Stimulated activated CD4-positive, alpha-beta T cell treated with anti-CD3 and anti-CD28 coated beads, TNF-alpha, amount 100 ng/mL, for 4 hours (primary cell): Measurements from ENCODE around the gene PRSS37.
"Not testable (repeated sequence)": the region's sequence is repeated elsewhere in the genome, so short reads cannot be mapped to it uniquely, and the experiment has no call there.

Source experiments
- DNase-seq, 3 experiments: peaks; one replicate each; pipeline ENCODE4 v3.0.0-alpha.2; 2020; ENCODE audit warnings: low read depth in 3 of 3

The PRSS37 gene

DNA sequence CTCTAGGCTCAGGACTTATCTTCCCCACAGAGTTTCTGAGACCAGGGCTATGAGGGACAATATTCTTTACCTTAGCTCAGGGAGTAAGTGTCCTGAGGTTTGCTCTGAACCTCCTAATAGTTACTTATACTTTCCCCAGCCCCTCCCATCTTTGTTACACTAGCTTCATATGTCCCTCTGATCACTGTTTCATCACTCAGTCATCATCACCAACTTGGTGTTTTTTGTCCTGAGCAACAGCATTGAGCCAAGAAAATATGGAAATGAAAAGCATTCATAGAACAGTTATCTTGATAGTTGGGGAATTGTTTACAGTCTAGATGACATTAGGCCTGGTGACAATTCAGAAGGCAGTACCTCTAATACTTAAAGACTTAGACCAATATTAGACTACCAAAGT is at the start of gene PRSS37:
TSS of gene PRSS37 (minus strand) at position 101 of the 400 bp plus-strand sequence. CDS start 436 bp downstream, outside the sequence.
- no peak for DNase-seq

GRCh38 chr7:141889321-141889720 is 48.0 kb upstream of the PRSS37 start:
- no peak for DNase-seq

DNA sequence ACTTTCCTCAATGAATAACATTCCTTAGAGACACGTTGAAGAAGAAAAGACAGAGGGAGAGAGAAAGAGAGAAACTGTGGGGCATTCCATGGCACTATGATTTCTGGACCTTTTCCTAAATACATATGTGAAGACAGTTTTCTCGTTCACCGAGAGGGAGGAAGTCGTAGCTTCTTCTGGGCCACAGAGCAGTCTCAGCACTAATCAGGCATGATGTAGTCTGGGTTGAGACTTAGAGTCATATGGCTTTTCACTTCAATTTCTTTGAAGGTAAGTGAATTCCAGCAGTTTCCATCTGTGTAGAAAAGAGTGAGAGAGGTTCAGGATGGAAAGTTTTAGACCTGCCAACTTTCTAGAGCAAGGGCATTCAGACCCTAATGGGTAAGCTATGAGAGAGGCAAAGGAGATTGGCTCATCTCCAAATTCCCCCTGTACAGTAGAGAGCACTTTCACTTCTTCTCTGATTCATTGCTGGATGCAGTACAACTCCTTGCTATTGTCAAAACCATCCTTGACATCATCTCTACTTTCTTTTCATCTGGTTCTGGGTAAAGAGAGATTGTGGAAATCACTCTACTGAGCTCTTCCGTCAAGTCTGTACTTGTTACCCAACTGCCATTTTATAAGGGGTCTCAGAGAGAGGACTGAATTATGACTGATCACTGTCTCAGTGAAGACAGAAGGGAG is 43.4 kb upstream of the PRSS37 start:
- DNase-seq: no peak

DNA sequence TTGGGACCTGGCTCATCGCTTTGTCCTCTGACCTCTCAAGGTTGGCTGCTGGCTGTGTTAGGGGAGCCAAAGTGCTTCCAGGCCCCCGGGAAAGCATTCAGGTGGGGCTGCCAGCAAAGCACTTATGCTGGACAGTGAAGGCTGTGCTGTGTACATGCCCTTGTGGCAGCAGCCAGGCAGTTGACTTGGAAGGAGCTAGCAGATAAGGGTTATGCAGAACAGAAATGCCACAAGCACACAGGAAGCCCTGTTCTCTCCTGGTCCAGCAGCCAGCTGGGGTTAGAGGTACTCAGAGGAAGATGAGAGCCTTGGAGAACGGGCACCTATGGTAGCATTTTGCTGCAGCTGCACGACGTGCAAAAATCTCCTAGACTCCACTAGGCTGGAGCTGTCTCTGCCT is 39.7 kb upstream of the PRSS37 start:
- DNase-seq: no peak

GRCh38 chr7:141877365-141877764 is 36.1 kb upstream of the PRSS37 start:
- DNase-seq: no peak

DNA sequence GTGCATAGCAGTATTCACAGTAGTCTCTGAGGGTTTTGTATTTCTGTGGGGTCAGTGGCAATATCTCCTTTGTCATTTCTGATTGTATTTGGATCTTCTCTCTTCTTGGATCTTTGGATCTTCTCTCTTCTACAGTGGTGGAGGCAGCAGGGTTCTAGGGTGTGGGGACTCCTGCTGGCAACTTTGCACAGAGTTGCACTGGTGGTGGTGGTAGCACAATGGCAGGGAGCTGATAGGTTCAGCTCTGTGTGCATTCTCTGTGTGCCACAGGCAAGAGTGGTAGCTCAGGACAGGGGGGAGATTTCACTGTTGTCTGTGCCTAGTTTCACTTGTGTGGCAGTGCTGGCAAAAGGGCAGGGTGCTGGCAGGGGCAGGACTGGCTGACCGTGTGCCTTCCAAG is 35.1 kb upstream of the PRSS37 start:
- DNase-seq: no peak

- DNase-seq: no peak
These were observed 34.2 kb upstream of the PRSS37 start for GRCh38 chr7:141875453-141875852.

GRCh38 chr7:141874787-141875186 is 33.5 kb upstream of the PRSS37 start:
- DNase-seq: no peak

GRCh38 chr7:141872931-141873330 is 31.6 kb upstream of the PRSS37 start:
- no peak for DNase-seq

GRCh38 chr7:141866974-141867373 is 25.7 kb upstream of the PRSS37 start:
- no peak for DNase-seq

- no peak for DNase-seq
These were observed 23.6 kb upstream of the PRSS37 start for GRCh38 chr7:141864765-141865447.

- DNase-seq: no peak
These were observed 18.9 kb upstream of the PRSS37 start for GRCh38 chr7:141860207-141860606.

GRCh38 chr7:141847996-141848395 is 6.7 kb upstream of the PRSS37 start:
- DNase-seq: no peak

DNA sequence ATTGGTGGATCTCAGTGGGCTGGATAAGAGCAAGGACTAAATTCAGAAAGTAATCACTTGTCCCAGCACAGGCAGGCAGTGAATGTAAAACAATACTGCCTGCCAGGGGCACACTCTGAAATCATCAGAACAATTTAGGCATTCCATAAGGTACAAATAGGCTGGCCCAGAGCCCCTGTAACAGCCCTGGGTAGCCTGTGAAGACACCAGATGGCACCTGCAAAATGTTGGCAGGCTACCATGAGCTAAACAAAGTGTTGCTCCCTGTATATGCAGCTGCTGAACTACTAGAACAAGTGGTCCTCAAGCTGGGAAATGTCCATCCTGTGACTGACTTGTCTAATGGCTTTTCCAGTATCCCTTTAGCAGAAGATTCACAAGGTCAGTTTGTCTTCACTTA is 3.0 kb upstream of the PRSS37 start:
- DNase-seq: no peak

DNA sequence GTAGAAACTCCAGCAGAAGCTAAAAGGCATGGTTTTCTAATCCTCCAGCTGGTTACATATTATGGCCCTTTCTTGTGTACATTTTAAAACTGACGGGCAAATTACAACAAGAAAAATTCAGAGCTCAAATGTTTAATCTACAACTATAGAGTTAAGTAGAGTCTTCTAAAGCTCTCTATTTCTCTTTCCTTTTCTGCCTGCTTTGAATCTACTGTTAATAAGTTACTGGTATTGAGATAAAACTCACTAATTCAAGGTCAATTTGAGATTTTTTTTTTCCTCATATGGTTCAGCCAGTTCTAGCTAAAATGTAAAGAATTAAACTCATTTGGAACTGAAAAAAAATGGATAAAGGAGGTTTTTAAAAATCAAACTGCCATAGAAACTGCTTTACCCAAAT is 1.6 kb upstream of the PRSS37 start:
- DNase-seq: no peak

DNA sequence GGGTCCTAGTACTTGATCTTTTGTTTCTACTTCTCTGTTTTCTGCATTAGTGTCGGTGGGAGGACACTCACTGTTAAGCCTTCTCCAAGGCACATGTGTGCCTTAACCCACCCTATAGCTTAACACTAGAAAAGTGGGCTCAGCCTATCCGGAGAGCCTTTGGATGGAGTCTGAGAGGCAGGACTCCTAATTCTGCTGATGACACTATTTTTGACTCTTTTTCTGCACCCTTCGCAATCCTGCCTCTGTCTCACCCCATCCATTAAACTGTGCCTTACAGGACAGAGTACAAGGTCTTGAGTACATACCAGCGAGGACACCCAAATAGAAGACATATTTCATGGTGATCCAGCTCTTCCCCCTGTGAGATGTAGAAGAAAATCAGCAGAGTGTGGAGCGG is 577 bp downstream of the PRSS37 start:
- DNase-seq: no peak

- DNase-seq: no peak
These were observed 2.0 kb downstream of the PRSS37 start for GRCh38 chr7:141839256-141839655.

DNA sequence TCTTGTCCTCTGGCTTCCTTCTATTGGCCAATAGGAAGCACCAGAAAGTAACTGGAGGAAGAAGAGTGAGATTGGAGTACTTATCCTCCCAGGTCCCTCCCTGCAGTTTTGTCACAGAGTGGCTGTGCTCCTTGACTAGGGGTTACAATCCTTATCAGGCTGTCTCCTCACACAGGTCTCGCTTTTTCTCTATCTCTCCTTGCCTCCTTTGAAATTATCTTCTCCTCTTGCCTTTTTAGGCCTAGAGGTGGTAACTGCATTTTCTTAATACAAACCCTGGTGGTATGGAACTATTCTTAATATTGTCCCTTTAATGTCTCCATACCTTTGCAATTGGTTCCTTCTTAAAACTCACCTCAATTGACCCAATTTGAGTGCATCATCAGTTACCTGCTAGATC is 2.7 kb downstream of the PRSS37 start:
- no peak for DNase-seq

GRCh38 chr7:141837683-141838082 is 3.6 kb downstream of the PRSS37 start:
- no peak for DNase-seq

GRCh38 chr7:141822432-141822831 is 18.9 kb downstream of the PRSS37 start:
- not testable (repeated sequence) for DNase-seq

DNA sequence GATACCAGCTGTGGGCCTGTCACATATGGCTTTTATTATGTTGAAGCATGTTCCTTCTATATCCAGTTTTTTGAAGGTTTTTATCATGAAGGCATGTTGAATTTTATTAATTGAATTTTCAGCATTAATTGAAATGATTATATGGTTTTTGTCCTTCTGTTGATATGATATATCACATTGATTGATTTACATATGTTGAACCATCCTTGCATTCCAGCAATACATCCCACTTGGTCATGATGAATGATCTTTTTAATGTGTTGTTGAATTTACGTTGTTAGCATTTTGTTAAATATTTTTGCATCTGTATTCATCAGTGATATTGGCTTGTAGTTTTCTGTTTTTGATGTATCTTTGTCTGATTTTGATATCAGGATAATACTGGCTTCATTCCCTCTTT is 21.2 kb downstream of the PRSS37 start:
- DNase-seq: no peak

GRCh38 chr7:141792526-141792925 is 48.8 kb downstream of the PRSS37 start:
- DNase-seq: no peak

DNA sequence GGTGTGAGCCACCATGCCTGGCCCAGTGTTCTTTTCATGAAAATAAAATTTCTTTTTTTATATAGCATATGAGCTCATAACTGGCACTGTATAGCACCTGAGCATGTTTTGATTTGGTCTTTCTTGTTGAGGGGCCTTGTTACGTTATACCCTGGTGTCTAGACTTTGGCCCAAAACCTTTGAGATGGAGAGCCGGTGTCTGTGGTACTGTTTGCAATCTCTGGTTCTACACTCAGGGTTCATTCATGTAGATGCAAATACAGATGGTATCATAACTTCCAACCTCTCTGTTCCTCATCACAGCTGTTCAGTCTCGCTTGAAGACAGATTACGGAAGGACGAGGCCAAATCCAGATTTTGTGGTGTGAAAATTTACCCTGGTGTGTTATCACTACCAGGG is 51.4 kb downstream of the PRSS37 start, which contains the start of gene TAS2R5:
TSS of gene TAS2R5 (plus strand) at position 301 of the 400 bp plus-strand sequence. CDS start 145 bp downstream, outside the sequence.
- DNase-seq: no peak
